Measurements from ENCODE around the gene MGAM2. TPM values are rescaled to one million over a fixed set of nuclear protein-coding genes. Genes with fewer than 3 reads are reported as not detected.

MGAM2 gene
- total and polyA plus RNA-seq, 10 of the 15 experiments (the other 5 are each of a cell fraction or from before 2014, with no cell fraction given) = 0.01 to 0.16 (median 0.03) TPM; not detected in 6

GRCh38 chr7:142139597-142140400 lies 28.3 kb downstream of the MGAM2 start:
- Histone ChIP-seq H3K4me2 (ENCODE audit: control insufficient read depth, insufficient read depth) (no peak overlapping the region), H3K79me2 (ENCODE audit: control insufficient read depth, insufficient read depth, low read length) (no peaks in the 10 kb centered on the region), H3K27ac (ENCODE audit: control insufficient read depth, insufficient read depth) (no peak overlapping the region), H3K4me3 (no peak overlapping the region), H3K4me1 (ENCODE audit: control insufficient read depth, insufficient read depth, low read length) (no peaks in the 10 kb centered on the region), H3K9me3 (replicated peaks; ENCODE audit: control insufficient read depth, insufficient read depth, low read length) (no peaks in the 10 kb centered on the region), H4K20me1 (ENCODE audit: control insufficient read depth, insufficient read depth) (no peaks in the 10 kb centered on the region), H3K27me3 (replicated peaks in 1 of 2; ENCODE audit: control insufficient read depth in 2 of 2, insufficient read depth in 2 of 2, low read length in 1 of 2) (no peaks in the 10 kb centered on the region), H2AFZ (ENCODE audit: control insufficient read depth, low read depth, low read length) (no peak overlapping the region), H3K36me3 (ENCODE audit: control insufficient read depth in 2 of 2, insufficient read depth in 2 of 2, low read length in 1 of 2) (no peaks in the 10 kb centered on the region), H3K9ac (ENCODE audit: control insufficient read depth, insufficient read depth, low read length) (no peak overlapping the region)
- no peak for DNase-seq (ENCODE audit: low read depth, low spot score)
- intact Hi-C loops (cut with micrococcal nuclease; ENCODE audit: unreplicated experiment) = no loop called here
- in situ Hi-C loops (cut with MboI) = no loop called here
- 39% methylated on average over 6 of the region's 6 CpGs for WGBS (ENCODE audit: insufficient coverage, insufficient replicate concordance, low lambda C conversion rate, missing lambda C conversion rate)
- no peak for ATAC-seq
- ChIA-PET CTCF (no interaction called here), SMC1A (ENCODE audit: uncharacterized antibody, unreplicated experiment) (interaction anchor here (1.2 kb wide), 1 partner anchor 32 kb away, joined by 3 read pairs; no protein-coding TSS in a partner anchor), RAD21 (ENCODE audit: unreplicated experiment) (no interaction called here), POLR2A (no interaction called here)
- BruUV-seq (replicated peaks) = no TSS peak
- FAIRE-seq = no peak
- TF ChIP-seq CEBPZ (IDR thresholded peaks at IDR 0.05; ENCODE audit: low read depth, low read length) = no peak
- no peak for TF ChIP-seq RUNX3 (IDR thresholded peaks at IDR 0.05; ENCODE audit: low read length)
- TF ChIP-seq POLR2A (IDR thresholded peaks at IDR 0.05; ENCODE audit: low read depth, low read length) = no peak
- TF ChIP-seq CREM (IDR thresholded peaks at IDR 0.05; ENCODE audit: low read depth) = no peak
- no peak for TF ChIP-seq HCFC1 (IDR thresholded peaks at IDR 0.05; ENCODE audit: low read length)
- no peak for TF ChIP-seq ZNF207 (IDR thresholded peaks at IDR 0.05; ENCODE audit: borderline replicate concordance)
- no peak for TF ChIP-seq RFX5 (IDR thresholded peaks at IDR 0.05; ENCODE audit: low read depth, low read length)
- no peak for TF ChIP-seq PAX5 (IDR thresholded peaks at IDR 0.05; ENCODE audit: borderline replicate concordance, low read depth, low read length)
- no peak for TF ChIP-seq CHD2 (IDR thresholded peaks at IDR 0.05; ENCODE audit: borderline replicate concordance, low read depth, low read length)
- no peak for TF ChIP-seq BACH1 (IDR thresholded peaks at IDR 0.05; ENCODE audit: borderline replicate concordance)
- no peak for TF ChIP-seq POLR2AphosphoS2 (IDR thresholded peaks at IDR 0.05; ENCODE audit: low read depth, low read length)
- no peak for TF ChIP-seq CHD1 (IDR thresholded peaks at IDR 0.05; ENCODE audit: low read depth, low read length)
- TF ChIP-seq SUPT20H (IDR thresholded peaks at IDR 0.05; ENCODE audit: borderline replicate concordance, control insufficient read depth, low read depth, low read length) = no peak
- no peak for TF ChIP-seq CUX1 (IDR thresholded peaks at IDR 0.05; ENCODE audit: insufficient replicate concordance, low read depth, low read length)
- no peak for TF ChIP-seq MYC (IDR thresholded peaks at IDR 0.05; ENCODE audit: insufficient read depth, insufficient read length, insufficient replicate concordance, low read length, severe bottlenecking)
- no peak for TF ChIP-seq MAX (IDR thresholded peaks at IDR 0.05; ENCODE audit: low read depth, low read length)
